ENCODE data around the gene POMP.

- TF ChIP-seq, protein P1, sequence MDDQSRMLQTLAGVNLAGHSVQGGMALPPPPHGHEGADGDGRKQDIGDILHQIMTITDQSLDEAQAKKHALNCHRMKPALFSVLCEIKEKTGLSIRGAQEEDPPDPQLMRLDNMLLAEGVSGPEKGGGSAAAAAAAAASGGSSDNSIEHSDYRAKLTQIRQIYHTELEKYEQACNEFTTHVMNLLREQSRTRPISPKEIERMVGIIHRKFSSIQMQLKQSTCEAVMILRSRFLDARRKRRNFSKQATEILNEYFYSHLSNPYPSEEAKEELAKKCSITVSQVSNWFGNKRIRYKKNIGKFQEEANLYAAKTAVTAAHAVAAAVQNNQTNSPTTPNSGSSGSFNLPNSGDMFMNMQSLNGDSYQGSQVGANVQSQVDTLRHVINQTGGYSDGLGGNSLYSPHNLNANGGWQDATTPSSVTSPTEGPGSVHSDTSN (IDR thresholded peaks at IDR 0.05) = no peak
- no peak for TF ChIP-seq FOSL2 (IDR thresholded peaks at IDR 0.05)
- TF ChIP-seq FOSL2 (CRISPR knock-in tag; IDR thresholded peaks at IDR 0.05) = no peak
- TF ChIP-seq CTCF (IDR thresholded peaks at IDR 0.05) = no peak
- TF ChIP-seq SMC3 (IDR thresholded peaks at IDR 0.05) = no peak
- no peak for TF ChIP-seq BHLHE40 (IDR thresholded peaks at IDR 0.05; ENCODE audit: low read depth, low read length)
- TF ChIP-seq MAX (IDR thresholded peaks at IDR 0.05) = no peak
- no peak for TF ChIP-seq POLR2A (IDR thresholded peaks at IDR 0.05; ENCODE audit: low read length)
- no peak for TF ChIP-seq RAD21 (conservative IDR thresholded peaks at IDR 0.05 in 1 of 2, IDR thresholded peaks at IDR 0.05 in 1 of 2)
- no peak for TF ChIP-seq CBX8 (IDR thresholded peaks at IDR 0.05)
Measured at GRCh38 chr13:28657784-28658538, 969 bp upstream of the POMP start.

Data from A549 (cell line).